DMS53 treated with DMSO at 0.1 percent for 48 hours (cell line): ENCODE measurements around the gene PPARD.
"Not testable (repeated sequence)": the region's sequence is repeated elsewhere in the genome, so short reads cannot be mapped to it uniquely, and the experiment has no call there.

Experiments
- DNase-seq: peaks from one replicate; lab custom pipeline; 2025; ENCODE audit not compliant: unreplicated experiment; lab: John Stamatoyannopoulos, UW

The PPARD gene

GRCh38 chr6:35312076-35312800 is 30.1 kb upstream of the PPARD start:
- no peak for DNase-seq

GRCh38 chr6:35312807-35313206 is 29.6 kb upstream of the PPARD start:
- DNase-seq = no peak

- peak; percentile 21 for DNase-seq
These were observed 24.7 kb upstream of the PPARD start for GRCh38 chr6:35317483-35318195.

GRCh38 chr6:35318196-35319171 is 23.9 kb upstream of the PPARD start:
- peak; percentile 60 for DNase-seq

GRCh38 chr6:35319346-35320030 is 22.9 kb upstream of the PPARD start:
- DNase-seq = no peak

- no peak for DNase-seq
These were observed 22.3 kb upstream of the PPARD start for GRCh38 chr6:35320031-35320410.

- no peak for DNase-seq
These were observed 21.3 kb upstream of the PPARD start for GRCh38 chr6:35321091-35321490.

- DNase-seq = peak; percentile 21
These were observed 14.9 kb upstream of the PPARD start for GRCh38 chr6:35327349-35328027.

GRCh38 chr6:35328108-35328723 is 14.1 kb upstream of the PPARD start:
- DNase-seq = no peak

- DNase-seq = not testable (repeated sequence)
These were observed 13.4 kb upstream of the PPARD start for GRCh38 chr6:35328965-35329364.

GRCh38 chr6:35330541-35331119 is 11.7 kb upstream of the PPARD start:
- no peak for DNase-seq

- peak; percentile 80 for DNase-seq
These were observed 10.1 kb upstream of the PPARD start for GRCh38 chr6:35332074-35332887.

- no peak for DNase-seq
These were observed 801 bp upstream of the PPARD start for GRCh38 chr6:35341557-35341956.

- DNase-seq = no peak
These were observed 905 bp downstream of the PPARD start for GRCh38 chr6:35343092-35343834.

- no peak for DNase-seq
These were observed 1.6 kb downstream of the PPARD start for GRCh38 chr6:35343835-35344550.

GRCh38 chr6:35351422-35351821 is 9.1 kb downstream of the PPARD start:
- DNase-seq = no peak

GRCh38 chr6:35352735-35353134 is 10.4 kb downstream of the PPARD start:
- DNase-seq = no peak
